ENCODE results near the gene RCAN2.

Gene RCAN2

DNA sequence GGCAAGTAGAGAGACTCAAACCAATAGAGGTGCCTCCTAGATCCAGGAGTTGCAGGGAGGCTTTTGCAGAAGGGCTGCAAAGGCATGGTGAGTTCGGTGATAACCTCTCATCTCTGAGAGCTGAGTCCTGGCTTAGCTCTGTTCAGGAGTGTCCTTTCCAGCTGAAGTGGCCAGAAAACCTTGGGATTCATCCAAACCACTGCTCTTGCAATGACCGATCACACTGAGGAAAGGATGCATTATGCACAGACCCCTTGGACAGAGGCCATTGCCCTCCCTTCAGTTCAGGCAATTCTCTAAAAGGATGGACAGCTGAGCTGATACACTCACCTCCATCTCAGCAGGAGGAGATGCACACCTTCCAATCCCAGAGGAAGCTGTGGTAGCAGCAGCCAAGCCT lies 161.7 kb downstream of the RCAN2 start:
- no peak for DNase-seq

- DNase-seq, result no peak
Measured at GRCh38 chr6:46327779-46328178, 163.5 kb downstream of the RCAN2 start.

DNA sequence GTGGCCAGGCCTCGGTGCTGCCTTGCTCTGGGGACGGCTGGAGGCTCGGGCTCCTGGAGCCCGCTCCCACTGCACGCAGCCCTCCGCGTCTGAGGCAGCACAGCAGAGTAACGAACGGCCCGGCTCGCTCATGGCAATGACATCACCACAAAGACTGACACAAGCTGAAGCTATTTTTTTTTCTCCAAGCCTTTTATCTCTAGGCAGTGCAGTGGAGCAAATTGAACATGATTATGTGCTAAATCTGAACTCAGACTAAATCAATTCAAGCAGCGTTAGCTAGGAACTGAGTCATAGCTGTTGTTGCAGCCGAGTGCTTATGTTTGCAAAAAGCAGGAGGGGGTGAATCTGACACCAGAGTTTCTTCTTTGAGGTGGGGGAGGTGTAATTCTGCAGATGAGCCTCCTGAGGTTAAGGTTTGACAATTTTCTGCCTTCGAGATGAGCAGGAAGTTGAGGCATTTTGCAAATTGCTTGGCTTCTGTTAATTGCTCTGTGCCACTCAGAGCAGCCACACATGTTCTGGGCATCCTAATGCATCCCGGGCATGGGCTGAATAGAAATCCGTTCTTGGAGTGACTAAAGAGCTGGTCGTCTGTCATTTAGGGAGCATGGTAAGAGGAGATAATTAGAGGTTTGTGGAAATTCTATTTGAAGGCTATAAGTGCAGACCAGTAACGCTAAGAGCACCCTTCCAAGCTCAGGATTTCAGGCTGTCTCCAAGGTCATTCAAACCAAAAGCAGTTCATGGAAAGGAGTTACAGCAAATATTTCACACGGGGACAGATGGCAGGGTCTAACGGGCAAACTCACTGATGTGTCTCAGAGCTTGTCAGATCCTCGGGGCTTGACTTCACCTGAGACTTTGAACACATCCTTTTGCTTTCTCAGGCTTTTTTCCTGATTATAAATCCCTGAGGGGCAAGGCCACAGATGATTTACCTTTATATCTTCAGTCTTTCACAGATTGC lies 165.4 kb downstream of the RCAN2 start:
- peak; percentile 32 for DNase-seq

GRCh38 chr6:46324706-46325105 lies 166.5 kb downstream of the RCAN2 start:
- DNase-seq, result no peak

DNA sequence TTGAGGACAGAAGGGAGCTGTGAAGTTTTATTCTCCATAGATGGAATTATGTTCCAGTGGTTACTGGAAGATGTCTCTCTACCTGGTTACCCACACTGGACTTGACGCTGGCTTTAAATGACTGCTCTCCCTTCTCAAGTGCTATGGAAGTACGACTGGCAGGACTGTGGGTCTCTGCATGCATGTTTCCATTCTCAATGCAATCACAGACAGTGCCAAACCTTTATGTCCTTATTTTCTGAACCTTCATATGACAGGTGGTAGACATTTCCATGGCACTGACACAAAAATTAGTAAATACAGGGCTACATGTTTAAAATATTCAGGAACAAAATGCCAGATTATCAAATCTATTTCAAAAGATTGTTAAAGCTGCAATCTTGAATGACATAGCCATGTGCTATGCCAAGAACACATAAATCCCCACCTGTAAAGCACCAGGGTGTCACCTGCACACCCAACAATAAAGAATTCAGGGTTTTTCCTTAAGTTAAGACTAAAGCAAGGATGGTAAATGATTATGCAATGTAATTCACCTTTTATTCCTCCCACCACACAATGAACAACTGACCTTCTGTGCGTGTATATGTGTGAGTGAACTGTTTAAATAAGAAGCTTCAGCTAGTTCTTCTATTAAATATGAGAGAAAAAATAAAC lies 167.2 kb downstream of the RCAN2 start:
- DNase-seq, result no peak

DNA sequence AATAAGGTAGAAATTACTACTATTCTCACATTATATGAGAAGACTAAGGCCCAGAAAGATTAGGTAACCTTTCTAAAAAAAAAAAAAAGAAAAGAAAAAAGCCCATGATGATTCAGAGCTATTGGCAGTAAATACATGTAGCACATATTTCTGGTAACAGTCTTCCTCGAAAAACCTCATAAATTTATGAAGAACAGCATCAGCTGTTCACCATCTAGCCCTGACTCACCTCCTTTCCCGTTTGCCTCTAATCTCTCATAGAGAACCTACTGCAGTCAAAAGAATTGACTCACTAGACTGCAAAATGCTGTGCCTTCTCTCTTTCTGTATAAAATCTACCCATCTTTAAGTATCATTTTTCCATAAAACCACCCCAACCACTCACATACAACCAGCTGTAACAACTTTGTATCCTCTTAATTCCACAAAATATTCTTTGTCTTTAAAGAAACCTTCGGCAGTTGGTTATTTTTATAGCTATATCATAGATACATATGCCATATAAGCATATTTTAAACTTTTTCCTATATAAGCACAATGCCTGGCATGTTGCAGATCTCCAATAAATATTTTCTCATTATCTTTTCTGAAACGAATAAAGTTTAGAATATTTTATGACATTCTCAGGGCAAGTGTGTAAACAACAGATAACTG lies 167.8 kb downstream of the RCAN2 start:
- DNase-seq, result no peak

DNA sequence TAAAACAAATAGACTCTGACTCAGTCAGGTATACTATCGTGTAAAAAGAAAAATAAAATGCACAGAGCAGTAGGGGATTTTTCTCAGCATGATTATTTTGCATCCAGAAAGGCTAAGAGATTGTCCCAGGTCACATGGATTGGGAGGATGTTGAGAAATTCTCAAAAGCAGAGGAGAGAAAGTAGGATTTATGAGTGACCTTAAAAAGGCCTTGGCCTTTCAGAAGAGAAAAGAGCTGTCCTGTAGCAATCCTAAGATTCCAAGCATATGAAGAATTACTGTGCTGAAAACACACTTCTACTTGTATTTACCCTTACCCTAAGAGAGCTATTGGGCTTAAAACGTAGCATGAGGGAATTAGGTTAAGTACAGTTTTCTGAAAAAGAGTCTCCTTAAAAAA lies 170.7 kb downstream of the RCAN2 start:
- no peak for DNase-seq

DNA sequence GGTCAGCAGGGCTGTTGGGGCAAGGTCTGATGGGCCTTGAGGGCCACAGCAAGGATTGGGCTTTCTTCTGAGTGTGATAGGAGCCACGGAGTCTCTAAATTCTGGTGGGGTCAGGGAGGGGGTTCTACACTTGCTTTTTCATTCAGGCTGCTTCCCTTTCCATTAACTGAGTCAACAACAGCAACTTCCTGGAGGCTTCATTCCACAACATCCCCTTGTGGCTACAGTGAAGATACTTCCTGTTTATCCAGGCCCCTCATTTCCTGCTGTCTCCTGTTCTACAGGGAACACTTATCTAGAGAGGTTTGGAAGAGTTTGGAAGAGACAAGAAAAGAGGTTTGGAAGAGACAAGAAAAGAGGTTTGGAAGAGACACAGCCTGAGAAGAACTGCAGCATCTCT lies 175.7 kb downstream of the RCAN2 start:
- no peak for DNase-seq

DNA sequence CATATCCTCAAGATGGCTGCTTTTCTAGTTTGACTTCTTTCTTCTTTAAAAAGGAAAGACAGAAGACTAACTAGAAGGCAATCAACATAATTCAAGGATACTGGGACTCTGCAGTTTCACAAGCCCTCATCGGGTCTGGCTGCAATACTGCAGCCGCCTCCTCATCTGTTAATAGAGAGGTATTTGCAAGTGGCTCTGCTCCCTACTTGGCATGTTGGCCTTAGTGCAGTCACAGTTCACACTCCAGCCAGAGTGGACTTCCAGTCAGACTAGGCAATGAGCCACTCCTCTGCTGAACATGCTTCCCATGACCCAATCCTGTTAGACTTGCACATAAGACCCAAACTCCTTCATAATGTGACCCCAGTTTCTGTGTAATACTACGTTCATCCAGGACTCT lies 178.6 kb downstream of the RCAN2 start:
- no peak for DNase-seq

- DNase-seq, result no peak
Measured at GRCh38 chr6:46310196-46310595, 181.1 kb downstream of the RCAN2 start.

GRCh38 chr6:46306431-46306830 lies 184.8 kb downstream of the RCAN2 start:
- no peak for DNase-seq

DNA sequence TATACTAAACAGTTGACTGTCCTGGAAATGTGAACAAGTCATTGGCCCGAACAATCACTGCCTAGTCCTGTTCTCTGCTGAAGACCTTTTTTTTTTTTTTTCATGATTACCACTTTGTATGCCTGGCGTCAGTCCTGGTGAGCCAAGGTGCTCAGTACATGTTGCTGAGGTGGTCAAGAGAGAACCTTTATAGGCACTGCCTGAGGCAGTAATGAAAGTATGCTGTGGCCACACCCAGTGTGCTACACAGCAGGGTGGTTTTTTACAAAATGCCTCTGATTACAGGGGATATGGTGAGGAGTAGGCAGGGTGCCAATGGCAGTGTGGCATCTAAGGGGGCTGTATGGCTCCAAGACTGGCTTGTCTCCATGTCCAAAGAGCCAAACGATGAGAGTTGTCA lies 185.4 kb downstream of the RCAN2 start:
- DNase-seq, result no peak

GRCh38 chr6:46305236-46305635 lies 186.0 kb downstream of the RCAN2 start:
- no peak for DNase-seq

- no peak for DNase-seq
Measured at GRCh38 chr6:46302816-46303215, 188.4 kb downstream of the RCAN2 start.

DNA sequence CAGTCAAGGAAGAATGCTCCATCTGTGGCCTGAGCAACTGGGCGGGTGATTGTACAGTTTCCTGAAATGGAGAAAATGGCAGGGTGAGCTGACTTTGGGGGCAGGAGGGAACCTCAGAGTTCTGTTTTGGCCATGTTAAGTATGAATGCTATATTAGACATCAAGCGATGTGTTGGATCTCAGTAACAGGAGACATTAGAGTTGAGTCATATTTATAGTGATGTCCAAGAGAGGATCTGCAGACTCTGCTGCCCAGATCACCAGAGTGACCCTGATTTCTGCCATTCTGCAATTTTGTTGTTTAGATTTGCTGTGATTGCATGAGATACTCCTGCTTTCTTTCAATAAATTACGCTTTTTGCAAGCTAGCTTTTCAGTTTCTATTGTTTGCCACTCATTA lies 189.1 kb downstream of the RCAN2 start:
- DNase-seq, result no peak

GRCh38 chr6:46299253-46299652 lies 192.0 kb downstream of the RCAN2 start:
- DNase-seq, result no peak

- DNase-seq, result no peak
Measured at GRCh38 chr6:46296586-46296985, 194.7 kb downstream of the RCAN2 start.

GRCh38 chr6:46293641-46294316 lies 197.5 kb downstream of the RCAN2 start:
- DNase-seq, result no peak

GRCh38 chr6:46291880-46292279 lies 199.4 kb downstream of the RCAN2 start:
- DNase-seq, result no peak

- DNase-seq, result no peak
Measured at GRCh38 chr6:46291275-46291633, 200.0 kb downstream of the RCAN2 start.

- DNase-seq, result no peak
Measured at GRCh38 chr6:46290421-46291274, 200.6 kb downstream of the RCAN2 start.

GRCh38 chr6:46289898-46290297 lies 201.4 kb downstream of the RCAN2 start:
- DNase-seq, result no peak
